Duodenal mucosa (tissue), 2 donors: Measurements from ENCODE around the gene MAD2L2.
A peak's percentile ranks its signal among the peaks of the same experiment; 100 is the strongest.

Source experiments
- H3K27ac ChIP-seq: one replicate; pipeline ENCODE4 v1.7.0; 2013; ENCODE audit warnings: low read depth, low read length
- H3K27me3 ChIP-seq, 2 donors: one replicate each; pipeline ENCODE4 v1.7.0; 2013; ENCODE audit warnings: low read length in 2 of 2, control low read depth in 1 of 2; ENCODE audit not compliant: insufficient read depth in 2 of 2, control insufficient read depth in 1 of 2
- H3K36me3 ChIP-seq, 2 donors: one replicate each; pipeline ENCODE4 v1.7.0; 2013; ENCODE audit warnings: low read length in 2 of 2, control low read depth in 1 of 2; ENCODE audit not compliant: insufficient read depth in 2 of 2, control insufficient read depth in 1 of 2
- H3K4me1 ChIP-seq, 2 donors: one replicate each; pipeline ENCODE4 v1.7.0; 2013; ENCODE audit warnings: low read length in 2 of 2, control low read depth in 1 of 2; ENCODE audit not compliant: insufficient read depth in 2 of 2, control insufficient read depth in 1 of 2
- H3K4me3 ChIP-seq, 2 donors: one replicate each; pipeline ENCODE4 v1.7.0; 2013; ENCODE audit warnings: low read length in 2 of 2, low read depth in 1 of 2
- H3K9ac ChIP-seq, 2 donors: one replicate each; pipeline ENCODE4 v1.7.0; 2013; ENCODE audit warnings: low read length in 2 of 2, low read depth in 1 of 2
- H3K9me3 ChIP-seq, 2 donors: one replicate each; pipeline ENCODE4 v1.7.0; 2013; ENCODE audit warnings: low read length in 2 of 2, control low read depth in 1 of 2; ENCODE audit not compliant: control insufficient read depth in 1 of 2

Gene MAD2L2

DNA sequence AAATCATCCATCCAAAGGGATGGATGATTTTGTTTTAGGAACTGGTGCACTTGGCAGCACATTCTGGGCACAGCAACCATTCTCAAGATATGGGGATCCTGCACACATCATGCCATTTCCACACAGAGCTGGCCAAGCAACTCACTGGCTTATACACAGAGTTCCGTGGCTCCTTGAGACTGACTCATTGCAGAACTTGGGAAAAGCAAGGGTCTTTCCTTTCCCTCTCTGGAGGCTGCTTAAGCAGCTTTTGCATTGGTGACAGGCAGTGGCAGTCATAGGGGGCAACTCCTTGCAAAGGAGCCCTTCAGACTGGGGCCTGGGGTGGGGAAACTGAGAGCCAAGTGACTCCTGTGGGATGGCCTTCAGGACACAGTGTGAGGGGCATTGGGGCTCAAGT lies 1.9 kb upstream of the MAD2L2 start:
- Histone ChIP-seq H3K9ac (no peak overlapping the region), H3K4me1 (peaks cover 0 to 13% of the 10 kb centered on the region in 2 donors), H3K27ac (no peak overlapping the region), H3K36me3 (no peaks in the 10 kb centered on the region), H3K9me3 (no peaks in the 10 kb centered on the region), H3K27me3 (peaks cover 3 to 16% of the 10 kb centered on the region in 2 donors), H3K4me3 (no peak overlapping the region)

DNA sequence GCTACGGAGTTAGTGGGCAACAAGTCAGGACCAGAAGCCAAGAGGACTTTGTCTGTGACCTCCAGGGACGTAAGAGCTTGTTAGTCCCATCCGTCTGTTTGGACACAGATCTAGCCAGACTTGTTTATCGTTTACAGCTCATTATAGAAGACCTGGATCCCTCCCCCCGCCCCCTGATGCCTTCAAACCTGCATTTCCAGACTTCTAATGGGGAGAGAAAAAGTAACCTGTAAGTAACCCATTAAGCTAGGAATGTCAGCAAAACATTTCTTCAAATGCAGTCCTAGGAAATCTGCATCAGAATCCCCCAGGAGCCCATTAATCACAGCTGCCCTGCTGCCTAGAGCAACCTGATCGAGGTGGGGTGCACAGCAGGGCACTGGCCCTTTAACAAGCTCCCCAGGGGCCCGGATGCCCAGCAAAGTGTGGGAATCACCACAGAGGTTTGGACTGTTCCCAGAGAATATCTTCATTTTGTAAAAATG lies 1.4 kb upstream of the MAD2L2 start:
- Histone ChIP-seq H3K9me3 (no peaks in the 10 kb centered on the region), H3K27me3 (peaks cover 3 to 16% of the 10 kb centered on the region in 2 donors), H3K36me3 (no peaks in the 10 kb centered on the region), H3K9ac (no peak overlapping the region), H3K4me3 (no peak overlapping the region), H3K4me1 (peaks cover 0 to 13% of the 10 kb centered on the region in 2 donors), H3K27ac (no peak overlapping the region)

DNA sequence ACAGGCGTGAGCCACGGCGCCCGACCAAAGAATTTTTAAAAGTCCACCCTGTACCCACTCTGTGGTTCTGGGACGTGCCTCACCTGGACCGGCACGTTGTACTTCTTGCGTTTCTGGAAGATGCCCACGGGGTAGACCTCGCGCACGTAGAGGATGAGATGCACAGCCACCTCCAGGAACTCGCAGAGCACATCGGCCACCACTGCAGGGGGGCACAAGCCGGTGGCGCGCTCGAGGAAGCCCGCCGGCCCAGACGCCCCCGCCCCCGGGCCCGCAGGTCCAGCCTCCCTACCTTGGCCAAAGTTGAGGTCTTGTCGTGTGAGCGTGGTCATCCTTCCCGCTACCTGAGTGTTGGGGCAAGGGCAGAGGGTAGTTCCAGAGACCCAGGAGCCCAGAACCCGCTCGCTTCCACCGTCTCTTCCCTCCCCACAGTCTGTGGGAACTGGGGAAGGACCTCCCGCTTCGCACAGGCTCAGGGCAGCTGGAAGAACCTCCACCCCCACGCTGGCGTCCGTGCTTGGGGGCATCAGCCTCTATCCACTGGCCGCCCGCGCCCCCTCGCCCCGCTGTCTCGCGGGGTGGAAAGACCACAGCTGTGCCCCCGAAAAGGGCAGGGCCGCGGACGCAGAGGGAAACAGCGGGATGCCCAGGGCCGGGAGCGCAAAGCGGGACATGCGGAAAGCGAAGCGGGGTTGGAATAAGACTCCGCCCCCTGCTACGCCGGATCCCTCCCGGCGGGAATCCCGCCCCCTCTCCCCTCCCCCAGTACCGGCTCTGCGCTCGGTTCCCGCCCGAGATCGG lies 478 bp downstream of the MAD2L2 start:
- peaks cover 5 to 9% of the 10 kb centered on the region in 2 donors for H3K36me3 ChIP-seq
- peak overlapping the region; percentile 44 for H3K27ac ChIP-seq
- peaks cover 0 to 13% of the 10 kb centered on the region in 2 donors for H3K4me1 ChIP-seq
- peak overlapping the region; percentile 57 to 63 for H3K9ac ChIP-seq
- H3K9me3 ChIP-seq, result no peaks in the 10 kb centered on the region
- H3K27me3 ChIP-seq, result peaks cover 3 to 16% of the 10 kb centered on the region in 2 donors
- peak overlapping the region; percentile 84 to 88 for H3K4me3 ChIP-seq

GRCh38 chr1:11678442-11678841 lies 2.5 kb downstream of the MAD2L2 start:
- H3K27ac ChIP-seq, result no peak overlapping the region

GRCh38 chr1:11676386-11677103 lies 4.4 kb downstream of the MAD2L2 start:
- Histone ChIP-seq H3K36me3 (peaks cover 17 to 22% of the 10 kb centered on the region in 2 donors), H3K27ac (no peak overlapping the region), H3K4me3 (no peak overlapping the region), H3K9ac (no peak overlapping the region), H3K9me3 (no peaks in the 10 kb centered on the region), H3K4me1 (peaks cover 3 to 14% of the 10 kb centered on the region in 2 donors), H3K27me3 (no peaks in the 10 kb centered on the region)

More at GRCh38 chr1:11678442-11678841, 2.5 kb downstream of the MAD2L2 start:
- no peak overlapping the region for H3K4me3 ChIP-seq
- peaks cover 3 to 13% of the 10 kb centered on the region in 2 donors for H3K27me3 ChIP-seq
- peaks cover 0 to 13% of the 10 kb centered on the region in 2 donors for H3K4me1 ChIP-seq
- H3K9me3 ChIP-seq, result no peaks in the 10 kb centered on the region
- no peak overlapping the region for H3K9ac ChIP-seq
- H3K36me3 ChIP-seq, result peaks cover 13 to 15% of the 10 kb centered on the region in 2 donors

DNA sequence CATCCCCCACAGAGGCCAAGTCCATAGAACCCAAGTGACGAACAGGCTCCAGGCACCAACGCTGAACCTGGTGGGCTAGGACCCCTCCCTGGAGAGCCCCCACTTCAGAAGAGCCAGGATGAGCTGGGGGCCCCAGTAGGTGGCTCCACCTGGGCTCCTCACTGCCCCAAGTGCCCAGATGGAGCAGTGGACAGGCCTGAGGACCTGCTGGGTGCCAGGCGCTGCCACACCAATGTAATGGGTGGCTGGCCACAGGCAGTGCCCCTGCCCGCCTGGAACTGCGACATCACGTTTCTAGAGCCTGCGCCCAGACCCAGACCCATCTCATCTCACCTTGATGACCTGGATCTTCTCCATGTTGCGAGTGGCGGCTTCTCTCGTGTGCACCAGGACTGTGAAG lies 5.6 kb downstream of the MAD2L2 start:
- H3K27ac ChIP-seq, result no peak overlapping the region
- peaks cover 17 to 22% of the 10 kb centered on the region in 2 donors for H3K36me3 ChIP-seq

DNA sequence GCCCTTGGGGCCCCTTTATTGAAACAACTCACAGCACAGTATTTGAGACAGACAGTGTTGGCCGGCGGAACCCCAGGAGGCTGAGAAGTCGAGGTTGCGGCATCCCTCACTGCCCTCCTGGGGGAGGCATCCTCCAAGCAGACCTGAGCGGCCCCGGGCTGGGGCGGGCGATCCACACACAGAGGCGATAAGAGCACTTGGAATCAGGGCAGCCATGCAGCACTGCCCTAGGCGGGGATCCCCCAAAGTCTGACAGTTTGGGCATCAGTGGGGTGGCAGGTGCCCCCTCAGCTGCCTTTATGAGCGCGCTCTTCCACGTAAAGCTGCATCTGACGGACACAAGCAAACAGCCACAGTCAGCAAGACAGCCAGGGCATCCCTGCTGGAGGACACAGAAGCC lies 6.5 kb downstream of the MAD2L2 start:
- Histone ChIP-seq H3K4me1 (peaks cover 12 to 13% of the 10 kb centered on the region in 2 donors), H3K9ac (no peak overlapping the region), H3K9me3 (no peaks in the 10 kb centered on the region), H3K27me3 (no peaks in the 10 kb centered on the region), H3K4me3 (no peak overlapping the region), H3K36me3 (peaks cover 17 to 22% of the 10 kb centered on the region in 2 donors), H3K27ac (no peak overlapping the region)

More for the DNA sequence above, 5.6 kb downstream of the MAD2L2 start:
- no peaks in the 10 kb centered on the region for H3K9me3 ChIP-seq
- no peak overlapping the region for H3K9ac ChIP-seq
- no peaks in the 10 kb centered on the region for H3K27me3 ChIP-seq
- H3K4me3 ChIP-seq, result no peak overlapping the region
- peaks cover 13 to 15% of the 10 kb centered on the region in 2 donors for H3K4me1 ChIP-seq

DNA sequence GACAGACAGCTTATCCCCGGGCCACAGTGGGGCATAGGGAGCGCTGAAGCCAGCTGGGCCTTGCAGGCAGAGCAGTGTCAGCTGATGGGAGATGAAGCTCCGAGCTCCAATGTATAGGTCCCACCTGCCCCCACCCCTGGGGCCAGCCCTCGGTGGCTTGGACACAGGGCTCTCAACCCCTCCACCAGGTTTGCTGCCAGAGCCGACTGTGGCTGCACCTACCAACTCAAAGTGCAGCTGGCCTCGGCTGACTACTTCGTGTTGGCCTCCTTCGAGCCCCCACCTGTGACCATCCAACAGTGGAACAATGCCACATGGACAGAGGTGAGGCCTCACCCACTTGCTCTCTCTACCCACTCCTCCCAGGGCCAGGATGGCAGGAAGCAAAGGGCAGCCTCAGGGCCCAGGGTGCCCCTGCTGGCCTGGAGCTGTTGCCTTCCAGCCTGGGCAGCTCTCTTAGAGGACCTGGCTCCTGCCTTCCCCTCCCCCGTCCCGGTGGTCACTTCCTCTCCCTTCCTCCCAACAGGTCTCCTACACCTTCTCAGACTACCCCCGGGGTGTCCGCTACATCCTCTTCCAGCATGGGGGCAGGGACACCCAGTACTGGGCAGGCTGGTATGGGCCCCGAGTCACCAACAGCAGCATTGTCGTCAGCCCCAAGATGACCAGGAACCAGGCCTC lies 7.7 kb downstream of the MAD2L2 start:
- no peak overlapping the region for H3K4me3 ChIP-seq
- H3K4me1 ChIP-seq, result peaks cover 12 to 13% of the 10 kb centered on the region in 2 donors
- peaks cover 17 to 27% of the 10 kb centered on the region in 2 donors for H3K36me3 ChIP-seq
- H3K9ac ChIP-seq, result no peak overlapping the region
- H3K27ac ChIP-seq, result no peak overlapping the region
- no peaks in the 10 kb centered on the region for H3K9me3 ChIP-seq
- H3K27me3 ChIP-seq, result no peaks in the 10 kb centered on the region

GRCh38 chr1:11671544-11672286 lies 9.2 kb downstream of the MAD2L2 start:
- no peaks in the 10 kb centered on the region for H3K9me3 ChIP-seq
- H3K27me3 ChIP-seq, result no peaks in the 10 kb centered on the region
- no peak overlapping the region for H3K4me3 ChIP-seq
- no peak overlapping the region for H3K9ac ChIP-seq
- H3K36me3 ChIP-seq, result peaks cover 17 to 27% of the 10 kb centered on the region in 2 donors
- H3K27ac ChIP-seq, result no peak overlapping the region
- peaks cover 12 to 13% of the 10 kb centered on the region in 2 donors for H3K4me1 ChIP-seq
